NT2/D1 (cell line): ENCODE measurements around the gene RPL18.

Experiments used
- YY1 ChIP-seq: IDR thresholded peaks from 2 replicates; pipeline ENCODE4 v1.6.1; 2011; ENCODE audit not compliant: insufficient read length, insufficient read depth
- ZNF274 ChIP-seq: IDR thresholded peaks from 2 replicates; pipeline ENCODE4 v1.6.1; 2011; ENCODE audit warnings: mild to moderate bottlenecking, low read depth, low read length

- TF ChIP-seq ZNF274, result no peak
- no peak for TF ChIP-seq YY1
These were observed 49.4 kb upstream of the RPL18 start for GRCh38 chr19:48668332-48668731.
